Activated CD8-positive, alpha-beta T cell treated with anti-CD3 and anti-CD28 coated beads, Interleukin-2, amount 10 ng/mL, durations not matched to agents 7 days and 5 days (primary cell): ENCODE measurements around the gene PXYLP1. TPM values are rescaled to one million over a fixed set of nuclear protein-coding genes. Genes with fewer than 3 reads are reported as not detected.
A peak's percentile ranks its signal among the peaks of the same experiment; 100 is the strongest.

Source experiments
- ATAC-seq: fragments of 150-1000 bp; cut with Tn5 transposase; one replicate; pipeline ENCODE4 v1.10.0; 2021; ENCODE audit warnings: moderate library complexity
- CTCF ChIA-PET: fragments of 350-600 bp; sonication (Branson Sonifier 250); formaldehyde crosslinking; loops from one replicate; lab custom pipeline; 2021; ENCODE audit warnings: antibody characterized with exemption; lab: Charles Lee
- POLR2A ChIA-PET: fragments of 350-600 bp; sonication (Branson Sonifier 250); formaldehyde crosslinking; loops from one replicate; lab custom pipeline; 2021; ENCODE audit warnings: antibody characterized with exemption; lab: Charles Lee
- DNase-seq: peaks from one replicate; pipeline ENCODE4 v3.0.0-alpha.2; 2020
- H3K27ac Mint-ChIP-seq: one replicate; pipeline ENCODE4 v1.8.0; 2021; ENCODE audit warnings: mild to moderate bottlenecking, mixed read lengths
- H3K27me3 Mint-ChIP-seq: one replicate; pipeline ENCODE4 v1.8.0; 2021; ENCODE audit warnings: low read depth, mixed read lengths
- H3K36me3 Mint-ChIP-seq: one replicate; pipeline ENCODE4 v1.8.0; 2021; ENCODE audit warnings: low read depth, mixed read lengths
- H3K4me1 Mint-ChIP-seq: one replicate; pipeline ENCODE4 v1.8.0; 2021; ENCODE audit warnings: low read depth, mixed read lengths
- H3K4me3 Mint-ChIP-seq: one replicate; pipeline ENCODE4 v1.8.0; 2021; ENCODE audit warnings: mild to moderate bottlenecking, mixed read lengths
- H3K9me3 Mint-ChIP-seq: one replicate; pipeline ENCODE4 v1.8.0; 2022; ENCODE audit warnings: mixed read lengths; ENCODE audit not compliant: insufficient read depth
- total RNA-seq, 2 experiments: library from RNA; stranded (reverse); gene quantifications; one replicate each; pipeline ENCODE4 v1.2.3, GENCODE V29; 2021

PXYLP1 gene
- total RNA-seq, 2 experiments from 2014 or later: 15.0 to 16.5 TPM

DNA sequence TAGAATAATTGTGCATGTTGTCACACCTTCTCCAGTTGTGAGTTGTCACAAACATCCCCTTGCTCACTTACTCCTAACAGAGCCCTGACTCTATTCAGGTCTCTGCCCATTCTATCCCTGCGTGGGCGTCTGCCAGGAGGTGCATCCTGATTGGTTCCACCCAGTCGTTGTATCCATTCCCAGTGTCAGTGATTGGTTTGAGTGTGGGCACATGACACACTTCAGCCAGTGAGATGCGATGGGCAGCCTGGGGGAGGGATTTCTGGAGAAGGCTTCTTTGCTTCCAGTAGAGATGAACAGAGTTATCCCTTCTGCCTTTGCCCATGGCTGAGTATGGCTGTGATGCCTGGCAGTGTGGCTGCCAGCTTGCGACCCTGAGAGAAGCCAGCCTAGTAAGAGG lies 18.7 kb downstream of the PXYLP1 start:
- ChIA-PET POLR2A (interaction anchor here (1.2 to 1.9 kb wide), 2 partner anchors 12 to 16 kb away, joined by 3 to 5 read pairs; no protein-coding TSS in a partner anchor), CTCF (interaction anchor here (0.9 to 16.6 kb wide), 6 partner anchors 8 to 202 kb away, joined by 3 to 337 read pairs (median 4); partner anchors contain the start of gene PXYLP1)
- Mint-ChIP-seq H3K9me3 (no peaks in the 10 kb centered on the region), H3K4me3 (no peak overlapping the region), H3K36me3 (no peaks in the 10 kb centered on the region), H3K27me3 (no peaks in the 10 kb centered on the region), H3K27ac (no peak overlapping the region), H3K4me1 (peaks cover 3% of the 10 kb centered on the region)
- no peak for DNase-seq
- no peak for ATAC-seq

DNA sequence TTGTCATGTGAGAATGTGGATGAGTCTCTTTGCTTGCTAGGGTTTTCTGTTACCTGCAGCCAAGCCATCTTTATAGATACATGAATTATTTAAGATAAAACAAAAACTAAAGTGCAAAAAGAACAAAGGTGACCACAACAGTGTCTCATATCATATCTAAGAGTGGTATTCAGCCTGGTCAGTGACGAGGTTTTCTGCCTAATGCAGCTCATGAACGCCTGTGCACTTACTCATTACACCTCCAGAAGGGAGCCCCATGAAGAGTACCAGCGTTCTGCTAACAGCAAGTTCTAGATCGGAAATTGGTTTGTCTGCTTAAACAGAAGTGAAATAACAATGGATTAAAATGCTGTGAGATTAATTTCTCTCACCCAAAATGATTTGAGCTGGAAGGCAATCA lies 19.2 kb downstream of the PXYLP1 start:
- Mint-ChIP-seq H3K9me3 (no peaks in the 10 kb centered on the region), H3K4me3 (no peak overlapping the region), H3K27me3 (no peaks in the 10 kb centered on the region), H3K4me1 (peaks cover 8% of the 10 kb centered on the region), H3K36me3 (no peaks in the 10 kb centered on the region), H3K27ac (no peak overlapping the region)
- ATAC-seq (no peak), DNase-seq (no peak)
- POLR2A ChIA-PET: interaction anchor here (1.2 to 1.9 kb wide), 2 partner anchors 13 to 16 kb away, joined by 3 to 5 read pairs; no protein-coding TSS in a partner anchor
- CTCF ChIA-PET: interaction anchor here (1.3 to 16.6 kb wide), 5 partner anchors 8 to 201 kb away, joined by 3 to 337 read pairs (median 4); partner anchors contain the start of gene PXYLP1

DNA sequence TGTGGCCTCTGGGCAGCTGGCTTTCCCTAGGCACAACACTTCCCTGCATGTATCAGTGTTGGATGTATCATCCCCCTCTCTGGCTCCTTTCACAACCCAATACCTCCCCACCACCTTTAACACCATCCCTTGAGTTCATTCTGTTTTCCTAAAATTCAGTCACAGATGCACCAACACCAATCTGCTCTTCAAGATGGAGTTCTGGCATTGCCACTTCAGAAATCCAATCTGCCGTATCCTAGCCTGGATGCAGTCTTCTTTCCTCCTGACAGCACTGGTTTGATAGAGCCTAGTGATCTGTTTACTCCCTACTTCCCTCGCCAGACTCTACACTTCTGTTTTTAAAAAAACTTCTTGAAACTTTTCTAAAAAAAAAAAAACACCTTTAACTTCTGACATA lies 21.7 kb downstream of the PXYLP1 start:
- Mint-ChIP-seq H3K27me3 (no peaks in the 10 kb centered on the region), H3K4me1 (peaks cover 23% of the 10 kb centered on the region), H3K27ac (no peak overlapping the region), H3K4me3 (no peak overlapping the region), H3K9me3 (no peaks in the 10 kb centered on the region), H3K36me3 (no peaks in the 10 kb centered on the region)
- ATAC-seq (no peak), DNase-seq (no peak)
- ChIA-PET CTCF (interaction anchor here (16.6 kb wide), 1 partner anchor 18 kb away, joined by 337 read pairs; the partner anchor contains the start of gene PXYLP1), POLR2A (interaction anchor here (0.9 kb wide), 1 partner anchor 14 kb away, joined by 3 read pairs; no protein-coding TSS in a partner anchor)

DNA sequence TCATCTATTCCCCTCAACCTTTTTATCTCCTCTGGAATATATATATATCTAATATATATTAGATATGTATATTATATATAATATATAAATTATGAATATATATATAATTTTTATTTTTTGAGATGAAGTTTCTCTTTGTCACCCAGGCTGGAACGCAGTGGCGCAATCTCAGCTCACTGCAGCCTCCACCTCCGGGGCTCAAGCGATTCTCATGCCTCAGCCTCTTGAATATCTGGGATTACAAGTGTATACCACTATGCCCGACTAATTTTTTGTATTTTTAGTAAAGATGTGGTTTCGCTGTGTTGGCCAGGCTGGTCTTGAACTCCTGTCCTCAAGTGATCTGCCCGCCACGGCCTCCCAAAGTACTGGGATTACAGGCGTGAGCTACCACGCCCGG lies 22.2 kb downstream of the PXYLP1 start:
- no peaks in the 10 kb centered on the region for H3K36me3 Mint-ChIP-seq
- DNase-seq (no peak), ATAC-seq (no peak)
- no peak overlapping the region for H3K27ac Mint-ChIP-seq
- ChIA-PET CTCF (interaction anchor here (1.9 to 16.6 kb wide), 4 partner anchors 13 to 61 kb away, joined by 7 to 337 read pairs (median 28); partner anchors contain the start of gene PXYLP1), POLR2A (interaction anchor here (0.6 to 3.2 kb wide), 4 partner anchors 8 to 1710 kb away, joined by 3 to 32 read pairs (median 4); partner anchors contain the start of gene PXYLP1)
- H3K4me3 Mint-ChIP-seq: no peak overlapping the region
- peaks cover 23% of the 10 kb centered on the region for H3K4me1 Mint-ChIP-seq
- H3K27me3 Mint-ChIP-seq: no peaks in the 10 kb centered on the region
- no peaks in the 10 kb centered on the region for H3K9me3 Mint-ChIP-seq

DNA sequence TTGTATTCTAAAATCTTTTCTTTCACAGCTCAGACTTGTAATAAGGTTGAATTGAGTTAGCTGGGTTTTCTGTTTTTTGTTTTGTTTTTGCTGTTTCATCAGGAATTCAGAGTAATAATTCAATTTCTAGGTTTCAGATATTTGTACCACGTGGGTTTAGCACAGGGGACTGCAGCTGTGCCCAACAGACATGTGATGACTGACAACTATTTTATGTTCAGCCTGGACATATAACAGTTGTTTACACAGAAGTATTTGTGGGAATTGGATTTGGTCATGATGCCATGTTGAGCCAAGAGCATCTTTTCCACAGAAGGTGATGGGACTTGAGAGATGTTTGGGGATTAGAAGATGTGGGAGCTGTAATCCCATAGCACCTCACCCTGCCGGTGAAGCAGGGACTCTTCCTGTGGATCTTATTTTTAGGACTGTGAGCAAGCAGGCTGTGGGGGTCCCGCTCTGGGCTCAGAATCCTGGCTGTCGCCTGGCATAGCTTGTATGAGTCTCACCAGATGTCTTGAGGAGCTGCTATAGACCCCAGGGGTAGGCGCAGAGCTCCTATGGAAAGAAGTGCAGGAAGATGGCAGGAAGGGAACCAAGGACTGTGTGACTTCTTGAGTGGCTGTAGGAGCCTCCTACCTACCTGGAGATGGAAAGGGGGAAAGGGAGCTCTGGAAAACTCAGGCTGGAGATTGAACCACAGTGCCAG lies 23.7 kb downstream of the PXYLP1 start:
- Mint-ChIP-seq H3K4me3 (no peak overlapping the region), H3K27me3 (no peaks in the 10 kb centered on the region), H3K4me1 (peaks cover 23% of the 10 kb centered on the region), H3K9me3 (no peaks in the 10 kb centered on the region), H3K36me3 (peaks cover 2% of the 10 kb centered on the region), H3K27ac (no peak overlapping the region)
- ATAC-seq (no peak), DNase-seq (no peak)
- POLR2A ChIA-PET: interaction anchor here (1.0 to 3.2 kb wide), 5 partner anchors 9 to 55 kb away, joined by 3 to 32 read pairs (median 4); partner anchors contain the start of gene PXYLP1
- CTCF ChIA-PET: interaction anchor here (0.9 to 16.6 kb wide), 12 partner anchors 9 to 197 kb away, joined by 3 to 337 read pairs (median 7); partner anchors contain the start of gene PXYLP1

DNA sequence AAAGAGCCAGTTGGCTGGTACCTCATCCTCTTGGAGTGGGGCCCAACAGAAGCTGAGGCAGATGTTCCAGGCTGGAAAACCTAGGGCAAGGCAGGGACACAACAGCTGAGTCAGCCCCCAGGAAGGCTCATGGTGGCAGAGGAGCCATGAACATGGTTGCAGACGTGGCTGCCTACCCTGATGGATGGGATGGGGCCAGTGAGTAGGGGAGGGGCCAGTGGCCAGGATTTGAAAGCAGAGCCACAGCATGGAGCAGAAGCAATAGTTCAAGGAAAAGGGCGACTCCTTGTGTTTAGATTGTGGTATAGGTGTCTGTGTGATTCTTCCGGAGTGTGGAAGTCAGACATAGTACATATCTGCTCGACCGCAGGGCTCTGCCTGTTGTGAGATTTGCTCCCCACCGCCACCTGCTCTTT lies 24.2 kb downstream of the PXYLP1 start:
- H3K4me1 Mint-ChIP-seq: peaks cover 25% of the 10 kb centered on the region
- peak; percentile 98 for ATAC-seq
- CTCF ChIA-PET: interaction anchor here (0.7 to 16.6 kb wide), 10 partner anchors 9 to 196 kb away, joined by 3 to 337 read pairs (median 10); partner anchors contain the start of gene PXYLP1
- no peaks in the 10 kb centered on the region for H3K9me3 Mint-ChIP-seq
- peak; percentile 66 for DNase-seq
- peaks cover 6% of the 10 kb centered on the region for H3K36me3 Mint-ChIP-seq
- POLR2A ChIA-PET: interaction anchor here (1.0 to 3.2 kb wide), 4 partner anchors 11 to 54 kb away, joined by 3 to 32 read pairs (median 8); partner anchors contain the start of gene PXYLP1
- H3K27me3 Mint-ChIP-seq: no peaks in the 10 kb centered on the region
- H3K27ac Mint-ChIP-seq: peak overlapping the region; percentile 66
- H3K4me3 Mint-ChIP-seq: no peak overlapping the region

DNA sequence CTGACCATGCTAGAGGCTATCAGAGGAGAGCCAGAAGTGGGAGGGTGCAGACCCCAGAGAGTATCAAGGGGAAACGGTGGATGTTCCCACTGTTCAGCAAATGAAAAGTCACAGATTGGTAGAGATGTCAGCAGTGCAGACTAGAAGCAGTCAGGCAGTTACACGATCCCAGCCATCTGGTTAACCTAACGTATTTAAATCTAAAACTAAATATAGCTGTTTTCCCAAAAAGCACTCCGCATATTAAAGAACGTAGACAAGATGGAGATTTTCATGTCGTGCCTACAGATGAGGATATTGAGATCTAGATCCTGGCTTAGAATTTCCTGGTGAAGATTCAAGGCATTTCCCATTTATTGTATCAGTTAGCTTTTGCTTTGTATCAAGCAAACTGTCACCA lies 25.2 kb downstream of the PXYLP1 start:
- Mint-ChIP-seq H3K27me3 (no peaks in the 10 kb centered on the region), H3K4me3 (no peak overlapping the region), H3K9me3 (no peaks in the 10 kb centered on the region), H3K36me3 (peaks cover 15% of the 10 kb centered on the region), H3K4me1 (peaks cover 35% of the 10 kb centered on the region), H3K27ac (no peak overlapping the region)
- DNase-seq (no peak), ATAC-seq (no peak)
- POLR2A ChIA-PET: interaction anchor here (0.7 to 3.2 kb wide), 3 partner anchors 10 to 25 kb away, joined by 3 to 32 read pairs (median 11); partner anchors contain the start of gene PXYLP1
- CTCF ChIA-PET: interaction anchor here (0.7 to 16.6 kb wide), 7 partner anchors 8 to 64 kb away, joined by 3 to 337 read pairs (median 12); partner anchors contain the start of gene PXYLP1

DNA sequence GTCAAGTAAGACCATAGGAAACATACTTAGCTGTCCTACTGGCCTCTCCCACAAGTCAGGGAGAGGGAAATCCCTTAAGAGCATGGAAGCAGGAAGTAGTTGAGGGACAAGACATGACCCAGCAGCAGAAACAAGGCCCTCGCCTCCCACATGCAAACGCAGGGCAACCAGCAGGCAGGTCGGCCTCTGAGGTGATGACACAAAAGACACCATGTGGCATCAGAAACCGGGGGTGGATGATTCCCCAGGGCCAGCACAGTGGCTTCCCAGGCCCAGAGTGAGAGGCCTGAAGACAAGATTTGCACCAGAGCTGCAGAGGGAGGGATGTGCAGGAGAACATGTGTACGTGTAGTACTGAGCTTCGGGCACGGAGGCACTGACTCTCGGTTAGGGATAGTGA lies 26.3 kb downstream of the PXYLP1 start:
- Mint-ChIP-seq H3K4me1 (peaks cover 40% of the 10 kb centered on the region), H3K27ac (no peak overlapping the region), H3K4me3 (no peak overlapping the region), H3K27me3 (no peaks in the 10 kb centered on the region), H3K36me3 (peaks cover 19% of the 10 kb centered on the region), H3K9me3 (no peaks in the 10 kb centered on the region)
- ATAC-seq (no peak), DNase-seq (no peak)
- POLR2A ChIA-PET: interaction anchor here (0.9 to 1.3 kb wide), 2 partner anchors 9 to 27 kb away, joined by 3 to 9 read pairs; partner anchors contain the start of gene PXYLP1
- CTCF ChIA-PET: interaction anchor here (1.2 to 16.6 kb wide), 7 partner anchors 7 to 194 kb away, joined by 3 to 337 read pairs (median 5); partner anchors contain the start of gene PXYLP1

DNA sequence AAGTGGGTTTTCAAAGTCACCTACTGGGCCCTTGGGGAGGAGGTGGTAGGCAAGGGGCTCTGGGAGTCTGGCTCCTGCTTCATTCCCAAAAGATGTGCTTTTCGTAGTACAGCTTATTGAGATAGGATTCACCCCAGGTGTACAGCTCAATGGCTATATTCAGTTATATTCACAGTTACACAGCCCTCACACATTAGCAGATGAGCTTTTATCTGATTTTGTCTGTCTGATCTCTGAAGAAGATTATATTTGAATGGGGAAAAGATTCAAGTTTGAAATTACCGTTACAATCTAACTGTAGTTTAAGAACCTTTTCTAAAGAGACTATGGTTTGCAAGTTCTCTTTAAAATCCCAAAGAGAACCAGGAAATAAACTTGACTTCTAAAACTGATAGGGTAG lies 27.3 kb downstream of the PXYLP1 start:
- POLR2A ChIA-PET: interaction anchor here (0.6 to 1.3 kb wide), 5 partner anchors 8 to 28 kb away, joined by 3 to 9 read pairs (median 3); partner anchors contain the start of gene PXYLP1
- Mint-ChIP-seq H3K27ac (no peak overlapping the region), H3K27me3 (no peaks in the 10 kb centered on the region), H3K4me1 (peaks cover 40% of the 10 kb centered on the region), H3K9me3 (no peaks in the 10 kb centered on the region), H3K36me3 (peaks cover 23% of the 10 kb centered on the region), H3K4me3 (no peak overlapping the region)
- DNase-seq: no peak
- no peak for ATAC-seq
- CTCF ChIA-PET: interaction anchor here (1.2 to 16.6 kb wide), 8 partner anchors 8 to 193 kb away, joined by 3 to 337 read pairs (median 4); partner anchors contain the start of gene PXYLP1

DNA sequence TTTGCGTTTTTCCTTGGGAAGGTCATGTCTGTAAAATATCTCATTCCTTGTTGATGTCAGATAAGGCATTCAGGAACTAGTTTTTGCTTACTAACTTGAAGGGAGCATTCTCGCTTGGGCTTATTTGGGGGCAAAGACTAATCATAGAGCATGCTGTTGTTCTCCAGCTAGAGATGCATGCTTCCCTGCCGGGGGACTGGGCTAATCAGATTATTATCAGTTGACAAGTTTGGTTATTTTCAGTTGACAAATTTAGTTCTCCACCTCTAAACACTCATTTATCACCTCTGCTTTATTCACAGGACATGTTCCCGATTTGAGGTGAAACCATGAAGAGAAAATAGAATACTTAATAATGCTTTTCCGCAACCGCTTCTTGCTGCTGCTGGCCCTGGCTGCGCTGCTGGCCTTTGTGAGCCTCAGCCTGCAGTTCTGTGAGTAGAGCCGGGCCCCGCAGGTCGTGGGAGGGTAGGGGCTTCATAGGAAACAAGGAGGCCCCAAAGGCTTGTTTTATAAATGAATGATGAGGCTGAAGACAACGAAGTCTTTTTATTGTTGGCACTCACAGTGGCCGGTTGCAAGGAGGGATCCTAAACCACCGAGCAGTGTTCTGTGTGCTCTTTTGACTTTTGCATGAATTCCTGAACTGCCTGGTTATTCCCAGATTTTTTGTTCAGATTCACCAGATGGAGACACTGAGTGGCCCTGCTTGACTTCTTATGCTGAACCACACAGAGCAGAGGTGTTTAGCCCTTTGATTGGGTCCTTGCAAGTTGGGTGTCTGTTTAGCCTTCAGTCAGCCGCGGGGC lies 28.4 kb downstream of the PXYLP1 start:
- CTCF ChIA-PET: interaction anchor here (1.6 to 16.6 kb wide), 3 partner anchors 19 to 192 kb away, joined by 3 to 337 read pairs (median 5); partner anchors contain the start of gene PXYLP1
- Mint-ChIP-seq H3K27ac (no peak overlapping the region), H3K4me1 (peaks cover 42% of the 10 kb centered on the region), H3K27me3 (no peaks in the 10 kb centered on the region), H3K36me3 (peaks cover 28% of the 10 kb centered on the region), H3K9me3 (no peaks in the 10 kb centered on the region), H3K4me3 (no peak overlapping the region)
- POLR2A ChIA-PET: interaction anchor here (0.7 to 1.4 kb wide), 3 partner anchors 12 to 28 kb away, joined by 3 read pairs; partner anchors contain the start of gene PXYLP1
- ATAC-seq: no peak
- DNase-seq: no peak
